ENCODE results near the gene S100A6. TPM values are rescaled to one million over a fixed set of nuclear protein-coding genes. Genes with fewer than 3 reads are reported as not detected.
A peak's percentile ranks its signal among the peaks of the same experiment; 100 is the strongest.

S100A6 gene
- polyA plus RNA-seq, 3 donors from 2014 or later: 472 to 828 (median 543) TPM

GRCh38 chr1:153546371-153546770 is 10.6 kb upstream of the S100A6 start:
- H3K4me1 Mint-ChIP-seq: peaks cover 51 to 53% of the 10 kb centered on the region in 2 donors
- H3K9me3 Mint-ChIP-seq: no peaks in the 10 kb centered on the region
- no peak for DNase-seq
- peak overlapping the region; percentile 93 to 98 (median 97) for H3K27ac Mint-ChIP-seq
- peaks cover 4 to 28% (median 9%) of the 10 kb centered on the region in 3 donors for H3K36me3 Mint-ChIP-seq
- H3K27me3 Mint-ChIP-seq (ENCODE audit: low read depth in 3 of 3): peaks cover 4 to 12% (median 8%) of the 10 kb centered on the region in 3 donors
- peak overlapping the region; percentile 17 to 99 (median 45) for H3K4me3 Mint-ChIP-seq

GRCh38 chr1:153545067-153546055 is 9.6 kb upstream of the S100A6 start, which contains the start of gene S100A4:
TSS of gene S100A4 (minus strand) at chr1:153545806. CDS start at chr1:153544794, 1,012 bp downstream.
- peak within 1 kb of the TSS; percentile 97 to 100 (median 99) for H3K4me3 Mint-ChIP-seq
- peaks cover 4 to 28% (median 9%) of the 10 kb centered on the region in 3 donors for H3K36me3 Mint-ChIP-seq
- DNase-seq: peak; percentile 82 to 86 (median 83)
- H3K4me1 Mint-ChIP-seq: peaks cover 61 to 63% of the 10 kb centered on the region in 2 donors
- peaks cover 4 to 14% (median 8%) of the 10 kb centered on the region in 3 donors for H3K27me3 Mint-ChIP-seq (ENCODE audit: low read depth in 3 of 3)
- no peaks in the 10 kb centered on the region for H3K9me3 Mint-ChIP-seq
- H3K27ac Mint-ChIP-seq: peak within 1 kb of the TSS; percentile 93 to 98 (median 97)

- Mint-ChIP-seq H3K9me3 (no peaks in the 10 kb centered on the region), H3K27ac (peak overlapping the region; percentile 93 to 98 (median 97)), H3K4me1 (peaks cover 69 to 71% of the 10 kb centered on the region in 2 donors), H3K27me3 (ENCODE audit: low read depth in 3 of 3) (peaks cover 4 to 14% (median 7%) of the 10 kb centered on the region in 3 donors), H3K4me3 (peak overlapping the region; percentile 97 to 100 (median 99)), H3K36me3 (peaks cover 4 to 28% (median 9%) of the 10 kb centered on the region in 3 donors)
- no peak for DNase-seq
Measured at GRCh38 chr1:153544453-153545066, 8.8 kb upstream of the S100A6 start.

- Mint-ChIP-seq H3K27ac (peak overlapping the region; percentile 93 to 98 (median 97)), H3K36me3 (peaks cover 4 to 28% (median 9%) of the 10 kb centered on the region in 3 donors), H3K9me3 (no peaks in the 10 kb centered on the region), H3K4me1 (peaks cover 73 to 74% of the 10 kb centered on the region in 2 donors), H3K27me3 (ENCODE audit: low read depth in 3 of 3) (peaks cover 4 to 14% (median 6%) of the 10 kb centered on the region in 3 donors), H3K4me3 (peak overlapping the region; percentile 97 to 100 (median 99))
- DNase-seq: no peak
Measured at GRCh38 chr1:153543736-153544135, 7.9 kb upstream of the S100A6 start.

- DNase-seq: no peak
- Mint-ChIP-seq H3K27me3 (ENCODE audit: low read depth in 3 of 3) (peaks cover 4 to 14% (median 6%) of the 10 kb centered on the region in 3 donors), H3K27ac (peak overlapping the region; percentile 83 to 98 (median 97)), H3K36me3 (peaks cover 4 to 28% (median 9%) of the 10 kb centered on the region in 3 donors), H3K9me3 (no peaks in the 10 kb centered on the region), H3K4me1 (peaks cover 73 to 74% of the 10 kb centered on the region in 2 donors), H3K4me3 (peak overlapping the region in 4 of 5 donors; percentile 31 to 61 (median 38))
Measured at GRCh38 chr1:153542956-153543711, 7.3 kb upstream of the S100A6 start.

GRCh38 chr1:153541641-153542590 is 6.1 kb upstream of the S100A6 start:
- peaks cover 75 to 81% of the 10 kb centered on the region in 2 donors for H3K4me1 Mint-ChIP-seq
- peak overlapping the region; percentile 82 to 98 (median 95) for H3K27ac Mint-ChIP-seq
- peak overlapping the region in 4 of 5 donors; percentile 63 to 80 (median 69) for H3K4me3 Mint-ChIP-seq
- H3K9me3 Mint-ChIP-seq: no peaks in the 10 kb centered on the region
- H3K36me3 Mint-ChIP-seq: peaks cover 4 to 28% (median 9%) of the 10 kb centered on the region in 3 donors
- H3K27me3 Mint-ChIP-seq (ENCODE audit: low read depth in 3 of 3): peaks cover 4 to 12% (median 6%) of the 10 kb centered on the region in 3 donors
- DNase-seq: no peak

- peaks cover 9 to 15% (median 10%) of the 10 kb centered on the region in 3 donors for H3K27me3 Mint-ChIP-seq (ENCODE audit: low read depth in 3 of 3)
- peak within 1 kb of the TSS; percentile 82 to 98 (median 90) for H3K27ac Mint-ChIP-seq
- peaks cover 4 to 28% (median 9%) of the 10 kb centered on the region in 3 donors for H3K36me3 Mint-ChIP-seq
- no peaks in the 10 kb centered on the region for H3K9me3 Mint-ChIP-seq
- peaks cover 74 to 80% of the 10 kb centered on the region in 2 donors for H3K4me1 Mint-ChIP-seq
- peak; percentile 47 to 53 (median 52) for DNase-seq
- peak within 1 kb of the TSS; percentile 50 to 80 (median 68) for H3K4me3 Mint-ChIP-seq
Measured at GRCh38 chr1:153540394-153541361, 4.9 kb upstream of the S100A6 start, which contains the start of gene S100A5. TSS of gene S100A5 (minus strand) at chr1:153540934. CDS start at chr1:153540191, 743 bp downstream.

GRCh38 chr1:153539395-153540093 is 3.8 kb upstream of the S100A6 start:
- H3K36me3 Mint-ChIP-seq: peaks cover 7 to 22% (median 9%) of the 10 kb centered on the region in 3 donors
- H3K4me1 Mint-ChIP-seq: peaks cover 73 to 78% of the 10 kb centered on the region in 2 donors
- H3K27me3 Mint-ChIP-seq (ENCODE audit: low read depth in 3 of 3): peaks cover 10 to 12% (median 12%) of the 10 kb centered on the region in 3 donors
- no peak for DNase-seq
- H3K27ac Mint-ChIP-seq: peak overlapping the region; percentile 82 to 98 (median 90)
- H3K4me3 Mint-ChIP-seq: peak overlapping the region in 4 of 5 donors; percentile 8 to 68 (median 26)
- H3K9me3 Mint-ChIP-seq: no peaks in the 10 kb centered on the region

- peaks cover 73 to 78% of the 10 kb centered on the region in 2 donors for H3K4me1 Mint-ChIP-seq
- H3K9me3 Mint-ChIP-seq: no peaks in the 10 kb centered on the region
- H3K4me3 Mint-ChIP-seq: peak overlapping the region in 1 of 5 donors; percentile 25
- H3K27ac Mint-ChIP-seq: peak overlapping the region; percentile 65 to 98 (median 96)
- no peak for DNase-seq
- H3K27me3 Mint-ChIP-seq (ENCODE audit: low read depth in 3 of 3): peaks cover 10 to 16% (median 12%) of the 10 kb centered on the region in 3 donors
- peaks cover 2 to 15% (median 10%) of the 10 kb centered on the region in 3 donors for H3K36me3 Mint-ChIP-seq
Measured at GRCh38 chr1:153538315-153538821, 2.6 kb upstream of the S100A6 start.

GRCh38 chr1:153537376-153537730 is 1.6 kb upstream of the S100A6 start:
- Mint-ChIP-seq H3K36me3 (peaks cover 0 to 8% (median 8%) of the 10 kb centered on the region in 3 donors), H3K27me3 (ENCODE audit: low read depth in 3 of 3) (peaks cover 12 to 21% (median 12%) of the 10 kb centered on the region in 3 donors), H3K4me1 (peaks cover 74 to 78% of the 10 kb centered on the region in 2 donors), H3K4me3 (peak overlapping the region in 1 of 5 donors; percentile 11), H3K9me3 (no peaks in the 10 kb centered on the region), H3K27ac (peak overlapping the region; percentile 87 to 98 (median 96))
- DNase-seq: no peak

Measured in immature natural killer cell (primary cell).